K562 (cell line): ENCODE results near the gene AFDN. TPM values are rescaled to one million over a fixed set of nuclear protein-coding genes. Genes with fewer than 3 reads are reported as not detected.

Experiments used
- ATAC-seq: fragments of 200-7000 bp; cut with Tn5 transposase; 3 replicates; pipeline ENCODE4 v1.9.1; 2020; ENCODE audit warnings: moderate library complexity
- BruUV-seq: library from RNA; stranded (reverse); fragments of 400-500 nt; replicated peaks from 2 replicates; lab custom pipeline; 2021; lab: Mats Ljungman, UMichigan
- CTCF ChIA-PET: fragments of 300-600 bp; formaldehyde crosslinking; extraction: SDS; loops from one replicate; lab custom pipeline; 2021; ENCODE audit warnings: low intra/inter-chr PET ratio; lab: Yijun Ruan, JAX
- POLR2A ChIA-PET: fragments of 300-600, 350-650 bp; sonication (Branson Sonifier 250); formaldehyde crosslinking; extraction: SDS; loops from one replicate; lab custom pipeline; 2021; ENCODE audit warnings: antibody characterized with exemption, inconsistent platforms; lab: Yijun Ruan, JAX
- DNase-seq, 4 experiments: peaks; one replicate each; pipeline versions ENCODE4 v3.0.0 to v3.0.0-alpha.2; 2011 to 2018; ENCODE audit warnings: low spot score in 3 of 4, mixed read lengths in 3 of 4; ENCODE audit errors: extremely low read depth in 1 of 4
- FAIRE-seq: peaks from 2 replicates; lab custom pipeline; 2011; peaks lifted over from hg19 to GRCh38; lab: Jason Lieb, UNC
- H2AFZ ChIP-seq: 2 replicates; pipeline ENCODE4 v1.6.0; 2011; ENCODE audit warnings: low read depth, low read length, control low read depth, inconsistent platforms
- H3K27ac ChIP-seq: fragments of 200-600 bp; 3 replicates; pipeline ENCODE4 v1.8.0; 2011; ENCODE audit warnings: low read depth, mild to moderate bottlenecking, control low read depth, inconsistent platforms, low read length, moderate library complexity, mixed read lengths; ENCODE audit errors: extremely low read depth
- H3K27me3 ChIP-seq, 2 experiments: fragments of 300-600 bp in 1 of 2; 2 replicates in 1 of 2; 3 replicates in 1 of 2; pipeline versions ENCODE4 v1.6.0 to v1.8.0; 2011; ENCODE audit warnings: inconsistent platforms in 2 of 2, low read length in 2 of 2, mild to moderate bottlenecking in 1 of 2, mixed read lengths in 1 of 2, moderate library complexity in 1 of 2; ENCODE audit not compliant: control insufficient read depth in 2 of 2, insufficient read depth in 2 of 2
- H3K36me3 ChIP-seq: fragments of 300-600 bp; 3 replicates; pipeline ENCODE4 v1.8.0; 2011; ENCODE audit warnings: mild to moderate bottlenecking, low read length, inconsistent platforms; ENCODE audit not compliant: control insufficient read depth, insufficient read depth
- H3K4me1 ChIP-seq, 2 experiments: fragments of 200-600 bp in 1 of 2; replicated peaks in 1 of 2; 2 replicates in 1 of 2; 3 replicates in 1 of 2; pipeline versions ENCODE4 v1.5.1 to v1.8.0; 2011; ENCODE audit warnings: inconsistent platforms in 2 of 2, low read length in 2 of 2, mild to moderate bottlenecking in 1 of 2, mixed read lengths in 1 of 2, moderate library complexity in 1 of 2; ENCODE audit not compliant: control insufficient read depth in 2 of 2, insufficient read depth in 2 of 2
- H3K4me2 ChIP-seq: 2 replicates; pipeline ENCODE4 v1.6.1; 2011; ENCODE audit warnings: low read length, control low read depth, inconsistent platforms, mixed read lengths; ENCODE audit not compliant: insufficient read depth
- H3K4me3 ChIP-seq: fragments of 200-600 bp; sonication (generic), shearing (Covaris generic); 2 replicates; pipeline ENCODE4 v1.5.1; 2016; ENCODE audit warnings: control low read depth, inconsistent platforms
- H3K79me2 ChIP-seq: fragments of 200-600 bp; 3 replicates; pipeline ENCODE4 v1.8.0; 2011; ENCODE audit warnings: low read length, inconsistent platforms; ENCODE audit not compliant: control insufficient read depth, insufficient read depth
- H3K9ac ChIP-seq, 2 experiments: 2 replicates each; pipeline versions ENCODE4 v1.6.0 to v1.6.1; 2011; ENCODE audit warnings: low read depth in 2 of 2, low read length in 2 of 2, control low read depth in 1 of 2, inconsistent platforms in 1 of 2, mild to moderate bottlenecking in 1 of 2, mixed read lengths in 1 of 2; ENCODE audit not compliant: insufficient read depth in 1 of 2
- H3K9me1 ChIP-seq: one replicate; pipeline ENCODE4 v1.6.0; 2011; ENCODE audit warnings: inconsistent platforms, mild to moderate bottlenecking, low read length, moderate library complexity; ENCODE audit not compliant: control insufficient read depth, insufficient read depth
- H3K9me3 ChIP-seq: replicated peaks from 2 replicates; pipeline ENCODE4 v1.5.1; 2011; ENCODE audit warnings: low read depth, low read length, inconsistent platforms; ENCODE audit not compliant: control insufficient read depth, insufficient read depth
- H4K20me1 ChIP-seq: replicated peaks from 2 replicates; pipeline ENCODE4 v1.6.1; 2011; ENCODE audit warnings: low read length, inconsistent platforms, mixed read lengths; ENCODE audit not compliant: control insufficient read depth, insufficient read depth
- AFF4 ChIP-seq: sonication (generic); formaldehyde crosslinking; IDR thresholded peaks from 2 replicates; pipeline ENCODE4 v1.8.0; 2023; ENCODE audit warnings: mild to moderate bottlenecking, missing genetic modification reagents
- ELK1 ChIP-seq: sonication (generic); formaldehyde crosslinking; IDR thresholded peaks from 2 replicates; pipeline ENCODE4 v1.8.1; 2022; ENCODE audit warnings: missing genetic modification reagents
- HMBOX1 ChIP-seq: sonication (generic); IDR thresholded peaks from 2 replicates; pipeline ENCODE4 v1.6.1; 2016
- PHF21A ChIP-seq: fragments of 450-650 bp; IDR thresholded peaks from 2 replicates; pipeline ENCODE4 v1.6.1; 2017; ENCODE audit warnings: low read depth, borderline replicate concordance
- POU5F1 ChIP-seq: fragments of 150-350 bp; IDR thresholded peaks from 2 replicates; pipeline ENCODE4 v1.6.1; 2014; ENCODE audit warnings: borderline replicate concordance, low read length, low read depth, mild to moderate bottlenecking; ENCODE audit not compliant: partially characterized antibody
- RBM22 ChIP-seq: fragments of 200-400 bp; formaldehyde crosslinking; IDR thresholded peaks from 2 replicates; pipeline ENCODE4 v1.6.1; 2018; ENCODE audit warnings: low read length, low read depth; ENCODE audit not compliant: poor library complexity, severe bottlenecking
- WGBS: fragments of 100-300 bp; shearing (Covaris generic); methylation state at CpG from one replicate; pipeline ENCODE4 v1.1.6; 2016; ENCODE audit warnings: low coverage, mixed read lengths; ENCODE audit not compliant: insufficient coverage; ENCODE audit errors: missing lambda C conversion rate; 5-methylcytosine and 5-hydroxymethylcytosine counted together
- in situ Hi-C: fragments of 300-500 bp; cut with MboI; formaldehyde crosslinking; loops from 4 replicates; pipeline ENCODE4 v1.15.0; 2018; ENCODE audit warnings: inconsistent platforms, mixed read lengths
- intact Hi-C: fragments of 100-400 bp; cut with micrococcal nuclease; formaldehyde crosslinking; loops from 2 replicates; pipeline ENCODE4 v1.14.2; 2022
- polyA plus RNA-seq, 8 experiments: library from polyadenylated mRNA; depleted of rRNA in 4 of 8; stranded (reverse) in 5 of 8; unstranded in 3 of 8; fragments of >200 nt; fragmentation: Nextera tagmentation in 2 of 8; fragmentation: Illumina TruSeq in 1 of 8; extraction: Ambion mirVana in 2 of 8; extraction: Trizol in 1 of 8; gene quantifications; 2 replicates each; pipeline versions ENCODE4 v1.2.1 to v1.2.3, GENCODE V29; 2011 to 2014; ENCODE audit warnings: inconsistent platforms in 1 of 8, missing spikeins in 1 of 8
- total RNA-seq, 7 experiments: library from RNA; depleted of rRNA in 6 of 7; stranded (reverse); fragments of >200 nt in 6 of 7; fragmentation: Illumina TruSeq in 2 of 7; extraction: Trizol in 2 of 7; gene quantifications; 2 replicates each; pipeline versions ENCODE4 v1.2.1 to v1.2.3, GENCODE V29; 2011 to 2021; ENCODE audit warnings: low replicate concordance in 1 of 7

Gene AFDN
- total and polyA plus RNA-seq, 9 of the 15 experiments (the other 6 are each of a cell fraction or from before 2014, with no cell fraction given) = 7.2 to 129 (median 105) TPM

DNA sequence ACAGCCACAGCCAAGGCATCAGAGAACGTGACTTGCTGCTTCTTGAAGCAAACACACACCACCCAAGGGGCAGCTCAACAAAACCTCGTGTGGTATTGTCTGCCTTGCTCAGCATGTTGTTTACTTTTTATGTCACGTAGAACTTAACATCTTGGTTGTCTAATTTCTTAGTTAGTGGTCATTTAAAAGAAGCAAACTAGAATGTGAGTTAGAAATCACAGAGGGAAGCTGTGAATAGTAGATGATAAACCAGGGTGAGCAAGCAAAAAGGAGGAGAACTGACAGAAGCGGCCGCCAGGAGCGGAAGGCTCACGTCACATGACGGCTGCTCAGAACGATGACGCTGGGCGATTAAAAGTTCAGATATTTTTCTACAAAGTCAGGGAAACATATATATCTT lies 119.3 kb downstream of the AFDN start:
- WGBS = 93% methylated on average over 11 of the region's 11 CpGs
- peaks cover 78% of the 10 kb centered on the region for H3K36me3 ChIP-seq
- intact Hi-C loops = no loop called here
- H3K27ac ChIP-seq = no peak overlapping the region
- in situ Hi-C loops = no loop called here
- no peak overlapping the region for H2AFZ ChIP-seq
- ATAC-seq (no peak), DNase-seq (no peak), FAIRE-seq (no peak)
- no peaks in the 10 kb centered on the region for H4K20me1 ChIP-seq
- H3K9me1 ChIP-seq = no peaks in the 10 kb centered on the region
- BruUV-seq = no TSS peak
- CTCF ChIA-PET = no interaction called here
- POLR2A ChIA-PET = no interaction called here
- no peak overlapping the region for H3K4me3 ChIP-seq
- H3K4me1 ChIP-seq = no peaks in the 10 kb centered on the region
- no peaks in the 10 kb centered on the region for H3K27me3 ChIP-seq
- no peak for TF ChIP-seq AFF4 (CRISPR knock-in tag)
- no peak for TF ChIP-seq PHF21A
- no peak for TF ChIP-seq HMBOX1
- TF ChIP-seq POU5F1 = no peak
- no peak for TF ChIP-seq ELK1
- no peak for TF ChIP-seq RBM22
- no peaks in the 10 kb centered on the region for H3K9me3 ChIP-seq
- no peak overlapping the region for H3K4me2 ChIP-seq
- no peak overlapping the region for H3K9ac ChIP-seq
- no peaks in the 10 kb centered on the region for H3K79me2 ChIP-seq
